GM12878 (cell line): ENCODE data around the gene ETFBKMT. TPM values are rescaled to one million over a fixed set of nuclear protein-coding genes. Genes with fewer than 3 reads are reported as not detected.

ENCODE experiments used
- ASH2L ChIP-seq: fragments of 300-600, 200-600 bp; sonication (generic); IDR thresholded peaks from 2 replicates; pipeline ENCODE4 v1.6.1; 2017; ENCODE audit warnings: low read depth, mild to moderate bottlenecking, borderline replicate concordance
- CBX5 ChIP-seq: sonication (generic); IDR thresholded peaks from 2 replicates; pipeline ENCODE4 v1.6.1; 2016; ENCODE audit warnings: low read depth, moderate library complexity, mild to moderate bottlenecking, inconsistent platforms
- E2F4 ChIP-seq: IDR thresholded peaks from 2 replicates; pipeline ENCODE4 v1.6.1; 2012; ENCODE audit warnings: low read depth, low read length, improper control_type of control experiment
- E2F8 ChIP-seq: fragments of 450-650 bp; IDR thresholded peaks from 2 replicates; pipeline ENCODE4 v1.6.1; 2018; ENCODE audit warnings: mild to moderate bottlenecking, low read depth, moderate library complexity; ENCODE audit not compliant: partially characterized antibody
- IKZF2 ChIP-seq, 2 experiments: fragments of 450-650 bp; IDR thresholded peaks; 2 replicates each; pipeline ENCODE4 v1.6.1; 2017; ENCODE audit warnings: mild to moderate bottlenecking in 2 of 2, moderate library complexity in 2 of 2
- IRF3 ChIP-seq: fragments of 450-650 bp; IDR thresholded peaks from 2 replicates; pipeline ENCODE4 v1.6.1; 2014; ENCODE audit warnings: mild to moderate bottlenecking
- MTA3 ChIP-seq: IDR thresholded peaks from 2 replicates; pipeline ENCODE4 v1.6.1; 2012; ENCODE audit warnings: low read length, inconsistent platforms, borderline replicate concordance
- MYB ChIP-seq: fragments of 150-350 bp; IDR thresholded peaks from 2 replicates; pipeline ENCODE4 v1.6.1; 2014; ENCODE audit warnings: mild to moderate bottlenecking, low read depth, low read length, borderline replicate concordance
- NFYA ChIP-seq: IDR thresholded peaks from 2 replicates; pipeline ENCODE4 v1.6.1; 2011; ENCODE audit warnings: low read depth, mild to moderate bottlenecking, low read length, improper control_type of control experiment, borderline replicate concordance
- PKNOX1 ChIP-seq: fragments of 450-650 bp; IDR thresholded peaks from 2 replicates; pipeline ENCODE4 v1.6.1; 2016; ENCODE audit warnings: mild to moderate bottlenecking
- POU2F2 ChIP-seq: IDR thresholded peaks from 3 replicates; pipeline ENCODE4 v1.6.1; 2011; ENCODE audit warnings: low read depth, mild to moderate bottlenecking, low read length, borderline replicate concordance
- RCOR1 ChIP-seq: conservative IDR thresholded peaks from 2 replicates; pipeline ENCODE4 v1.6.1; 2012; ENCODE audit warnings: low read depth, low read length, improper control_type of control experiment
- RELA ChIP-seq: fragments of 450-650 bp; IDR thresholded peaks from 2 replicates; pipeline ENCODE4 v1.8.0; 2014; ENCODE audit warnings: borderline replicate concordance; ENCODE audit not compliant: partially characterized antibody
- SKIL ChIP-seq: fragments of 450-650 bp; IDR thresholded peaks from 2 replicates; pipeline ENCODE4 v1.6.1; 2017; ENCODE audit warnings: mild to moderate bottlenecking, low read depth, inconsistent platforms; ENCODE audit not compliant: poor library complexity, severe bottlenecking
- SPI1 ChIP-seq: IDR thresholded peaks from 2 replicates; pipeline ENCODE4 v1.6.1; 2011; ENCODE audit warnings: low read depth, mild to moderate bottlenecking, low read length, moderate library complexity, borderline replicate concordance; ENCODE audit not compliant: insufficient read depth
- SREBF2 ChIP-seq: IDR thresholded peaks from 2 replicates; pipeline ENCODE4 v1.6.1; 2012; ENCODE audit warnings: mild to moderate bottlenecking, low read length
- TARDBP ChIP-seq: IDR thresholded peaks from 2 replicates; pipeline ENCODE4 v1.6.1; 2016; ENCODE audit warnings: borderline replicate concordance
- TCF7 ChIP-seq: IDR thresholded peaks from 2 replicates; pipeline ENCODE4 v1.6.1; 2014; ENCODE audit warnings: antibody characterized with exemption, borderline replicate concordance
- ZNF217 ChIP-seq: fragments of 450-650 bp; IDR thresholded peaks from 2 replicates; pipeline ENCODE4 v1.6.1; 2017; ENCODE audit warnings: antibody characterized with exemption, mild to moderate bottlenecking
- polyA plus RNA-seq, 11 experiments: library from polyadenylated mRNA; depleted of rRNA in 4 of 11; unstranded in 6 of 11; stranded (reverse) in 5 of 11; fragments of >200 nt; fragmentation: Nextera tagmentation in 4 of 11; fragmentation: Illumina TruSeq in 1 of 11; extraction: Ambion mirVana in 4 of 11; extraction: Trizol in 1 of 11; gene quantifications; 1 replicate in 1 of 11; 2 replicates in 10 of 11; pipeline versions ENCODE4 v1.2.1 to v1.2.3, GENCODE V29; 2011 to 2016; ENCODE audit warnings: inconsistent platforms in 2 of 11, missing spikeins in 2 of 11, low read depth in 1 of 11
- total RNA-seq, 4 experiments: library from RNA; depleted of rRNA in 3 of 4; stranded (reverse); fragments of >200 nt in 3 of 4; fragmentation: Illumina TruSeq in 1 of 4; extraction: Trizol in 1 of 4; gene quantifications; 2 replicates each; pipeline versions ENCODE4 v1.2.1 to v1.2.3, GENCODE V29; 2013 to 2021
- TF ChIP-seq, protein P1 (sequence below): IDR thresholded peaks from 2 replicates; pipeline ENCODE4 v1.6.1; 2012; ENCODE audit warnings: low read depth, low read length, improper control_type of control experiment

The ETFBKMT gene
- total and polyA plus RNA-seq, 10 of the 15 experiments (the other 5 are each of a cell fraction or from before 2014, with no cell fraction given): 0.25 to 1.1 (median 0.65) TPM

- TF ChIP-seq IRF3 (0 out of 2 replicates have a peak, but pooled peaks have one; percentile 21), NFYA (no peak), POU2F2 (0 out of 3 replicates have a peak, but pooled peaks have one; percentile 2), IKZF2 (IDR thresholded peaks at IDR 0.05) (no peak), TARDBP (no peak), TCF7 (no peak), E2F4 (peak; percentile 72), CBX5 (peak; percentile 85; the same call in 1 of the 2 replicates), SREBF2 (no peak), RELA (no peak), SKIL (no peak), ASH2L (no peak), MYB (no peak), SPI1 (no peak), PKNOX1 (peak; percentile 97), E2F8 (no peak), RCOR1 (no peak), ZNF217 (no peak), MTA3 (no peak)
- TF ChIP-seq, protein P1, sequence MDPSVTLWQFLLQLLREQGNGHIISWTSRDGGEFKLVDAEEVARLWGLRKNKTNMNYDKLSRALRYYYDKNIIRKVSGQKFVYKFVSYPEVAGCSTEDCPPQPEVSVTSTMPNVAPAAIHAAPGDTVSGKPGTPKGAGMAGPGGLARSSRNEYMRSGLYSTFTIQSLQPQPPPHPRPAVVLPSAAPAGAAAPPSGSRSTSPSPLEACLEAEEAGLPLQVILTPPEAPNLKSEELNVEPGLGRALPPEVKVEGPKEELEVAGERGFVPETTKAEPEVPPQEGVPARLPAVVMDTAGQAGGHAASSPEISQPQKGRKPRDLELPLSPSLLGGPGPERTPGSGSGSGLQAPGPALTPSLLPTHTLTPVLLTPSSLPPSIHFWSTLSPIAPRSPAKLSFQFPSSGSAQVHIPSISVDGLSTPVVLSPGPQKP: 0 out of 2 replicates have a peak, but pooled peaks have one; percentile 56
These were observed at the start of gene ETFBKMT (continued) for GRCh38 chr12:31659087-31659942.
